Aorta (tissue), 5 donors: ENCODE data around the gene CRYGN. TPM values are rescaled to one million over a fixed set of nuclear protein-coding genes. Genes with fewer than 3 reads are reported as not detected.

ENCODE experiments used
- ATAC-seq: fragments of 200-7000 bp; cut with Tn5 transposase; one replicate; pipeline ENCODE4 v1.9.1; 2022; ENCODE audit warnings: moderate library complexity; ENCODE audit not compliant: low FRiP score
- DNase-seq, 2 donors: peaks; one replicate each; pipeline ENCODE4 v3.0.0-alpha.2; 2020
- H3K27ac ChIP-seq, 2 donors: one replicate each; pipeline ENCODE4 v1.5.1; 2013; ENCODE audit warnings: low read length in 2 of 2, mild to moderate bottlenecking in 2 of 2, moderate library complexity in 2 of 2, control low read depth in 1 of 2, inconsistent platforms in 1 of 2, low read depth in 1 of 2
- H3K27me3 ChIP-seq, 2 donors: one replicate each; pipeline ENCODE4 v1.6.1; 2013; ENCODE audit warnings: control low read depth in 1 of 2, low read length in 1 of 2, mild to moderate bottlenecking in 1 of 2, moderate library complexity in 1 of 2; ENCODE audit not compliant: insufficient read depth in 2 of 2, control insufficient read depth in 1 of 2
- H3K36me3 ChIP-seq, 2 donors: one replicate each; pipeline ENCODE4 v1.6.1; 2013; ENCODE audit warnings: control low read depth in 1 of 2, low read length in 1 of 2, mild to moderate bottlenecking in 1 of 2; ENCODE audit not compliant: insufficient read depth in 2 of 2, control insufficient read depth in 1 of 2
- H3K4me1 ChIP-seq, 2 donors: one replicate each; pipeline ENCODE4 v1.6.1; 2013; ENCODE audit warnings: low read length in 2 of 2, control low read depth in 1 of 2, mild to moderate bottlenecking in 1 of 2, moderate library complexity in 1 of 2; ENCODE audit not compliant: insufficient read depth in 2 of 2, control insufficient read depth in 1 of 2
- H3K4me3 ChIP-seq, 2 donors: one replicate each; pipeline ENCODE4 v1.5.1; 2013; ENCODE audit warnings: low read length in 2 of 2, control low read depth in 1 of 2, mild to moderate bottlenecking in 1 of 2
- H3K9me3 ChIP-seq: one replicate; pipeline ENCODE4 v1.6.1; 2013; ENCODE audit warnings: mild to moderate bottlenecking, low read length; ENCODE audit not compliant: control insufficient read depth
- WGBS, 2 donors: extraction: QIAGEN DNeasy Blood & Tissue Kit; methylation state at CpG; one replicate each; pipeline ENCODE4 v1.1.7; 2013; 5-methylcytosine and 5-hydroxymethylcytosine counted together
- intact Hi-C, 2 donors: fragments of 100-400 bp; cut with DNase I; formaldehyde crosslinking; loops; one replicate each; pipeline versions ENCODE4 v1.14.2 to v1.15.0; 2022
- long read RNA-seq, 2 donors: library from polyadenylated mRNA; unstranded; transcript quantifications; one replicate each; pipeline ENCODE4 v2.0.0, GENCODE V29; 2020 to 2021
- polyA plus RNA-seq, 2 donors: library from polyadenylated mRNA; stranded (reverse); fragments of 200-250 nt; gene quantifications; one replicate each; pipeline ENCODE4 v1.2.3, GENCODE V29; 2013
- total RNA-seq, 2 donors: library from RNA; stranded (reverse); fragmentation: NEBNext Ultra II Directional; extraction: Animal tissue kit (Norgen Biotek cat#: 25700); gene quantifications; one replicate each; pipeline ENCODE4 v1.2.1, GENCODE V29; 2021
- donor health status: healthy with polysubstance abuse.
- donor health status: Bipolar disorder and iron deficiency.
- donor health status: DM: no; HTN: no; CAD: no.
- donor health status: DM: no; HTN: no; CAD: no.
- donor health status: DM: yes; HTN: yes; CAD: no.

Gene CRYGN
- 1 to 10 TPM in 1 of 2 donors, under 1 TPM in 1; 0.84 to 1.7 TPM for total RNA-seq
- 1 to 10 TPM in 1 of 2 donors, under 1 TPM in 1; 0.56 to 1.4 TPM for polyA plus RNA-seq
- long read RNA-seq, donor 1, partial matches to known transcripts = 0 of 4 reads
- long read RNA-seq, donor 1, other reads (novel, unspliced or antisense) = 2 of 4 reads
- long read RNA-seq, donor 2 = 0 reads

- peak within 1 kb of the TSS in 1 of 2 donors; percentile 17 for H3K27ac ChIP-seq
- peak; percentile 47 to 78 for DNase-seq
- intact Hi-C loops = no loop called here
Measured at GRCh38 chr7:151439855-151440798, at the start of gene CRYGN. Gene CRYGN, minus strand, starts transcription at chr7:151440141. Its CDS starts 224 bp downstream, at chr7:151439917.

GRCh38 chr7:151489498-151489897 lies 49.6 kb upstream of the CRYGN start:
- Histone ChIP-seq H3K27me3 (no peaks in the 10 kb centered on the region), H3K36me3 (peaks cover 0 to 2% of the 10 kb centered on the region in 2 donors), H3K4me3 (no peak overlapping the region), H3K27ac (no peak overlapping the region), H3K4me1 (peaks cover 2 to 10% of the 10 kb centered on the region in 2 donors), H3K9me3 (no peaks in the 10 kb centered on the region)
- intact Hi-C loops = no loop called here
- DNase-seq = no peak
- 39 to 42% methylated on average over 2 of the region's 2 CpGs for WGBS, 2 donors
- no peak for ATAC-seq

More at GRCh38 chr7:151439855-151440798, at the start of gene CRYGN:
- WGBS, 2 donors = 22 to 30% methylated on average over 40 to 51 of the region's 51 CpGs
- no peak for ATAC-seq
- Histone ChIP-seq H3K4me3 (no peak within 1 kb of the TSS), H3K9me3 (no peaks in the 10 kb centered on the region), H3K27me3 (no peaks in the 10 kb centered on the region), H3K4me1 (no peaks in the 10 kb centered on the region), H3K36me3 (no peaks in the 10 kb centered on the region)

DNA sequence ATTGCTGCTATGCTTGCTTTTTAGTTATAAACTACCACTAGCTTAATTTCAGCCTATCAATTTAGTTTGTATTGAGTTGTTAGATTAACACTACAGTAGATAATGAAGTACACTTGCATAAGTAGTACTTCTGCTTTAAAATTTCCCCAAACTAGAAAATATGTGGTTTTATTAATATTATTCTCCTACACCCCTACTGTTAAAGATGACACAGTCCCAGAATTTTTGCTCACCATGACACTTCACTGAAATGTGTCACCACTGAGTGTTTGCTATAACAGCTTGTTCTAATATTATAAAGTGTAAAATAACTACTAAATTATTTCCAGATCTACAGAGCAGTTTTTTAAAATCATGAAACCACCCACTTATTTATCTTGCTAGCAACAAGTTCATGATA lies 48.2 kb upstream of the CRYGN start:
- ATAC-seq = no peak

DNA sequence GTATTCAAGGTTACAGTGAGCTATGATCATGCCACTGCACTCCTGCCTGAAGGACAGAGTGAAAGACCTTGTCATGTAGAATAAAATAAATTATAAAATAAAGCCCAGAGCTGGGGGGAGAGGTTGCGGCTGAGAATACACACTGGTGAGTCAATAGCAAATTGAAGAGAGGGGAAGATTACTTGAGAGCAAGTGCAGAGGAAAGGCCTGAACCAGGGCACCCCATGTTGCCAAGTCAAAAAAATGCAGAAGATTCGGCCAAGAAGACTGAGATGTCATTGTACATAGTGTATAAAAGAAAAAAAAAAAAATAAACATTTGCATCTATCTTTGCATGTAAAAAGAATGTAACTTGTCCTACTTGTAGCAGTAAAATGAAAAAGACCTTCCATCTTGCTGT lies 47.3 kb upstream of the CRYGN start:
- Histone ChIP-seq H3K4me1 (peaks cover 3 to 10% of the 10 kb centered on the region in 2 donors), H3K4me3 (no peak overlapping the region), H3K27ac (no peak overlapping the region), H3K9me3 (no peaks in the 10 kb centered on the region), H3K36me3 (peaks cover 0 to 2% of the 10 kb centered on the region in 2 donors), H3K27me3 (no peaks in the 10 kb centered on the region)
- ATAC-seq = no peak
- 51 to 57% methylated on average over 2 of the region's 2 CpGs for WGBS, 2 donors
- DNase-seq = no peak
- intact Hi-C loops = no loop called here

More for the DNA sequence above, 48.2 kb upstream of the CRYGN start:
- Histone ChIP-seq H3K4me3 (no peak overlapping the region), H3K4me1 (peaks cover 3 to 10% of the 10 kb centered on the region in 2 donors), H3K27me3 (no peaks in the 10 kb centered on the region), H3K9me3 (no peaks in the 10 kb centered on the region), H3K36me3 (peaks cover 0 to 2% of the 10 kb centered on the region in 2 donors), H3K27ac (no peak overlapping the region)
- intact Hi-C loops = no loop called here
- no peak for DNase-seq

DNA sequence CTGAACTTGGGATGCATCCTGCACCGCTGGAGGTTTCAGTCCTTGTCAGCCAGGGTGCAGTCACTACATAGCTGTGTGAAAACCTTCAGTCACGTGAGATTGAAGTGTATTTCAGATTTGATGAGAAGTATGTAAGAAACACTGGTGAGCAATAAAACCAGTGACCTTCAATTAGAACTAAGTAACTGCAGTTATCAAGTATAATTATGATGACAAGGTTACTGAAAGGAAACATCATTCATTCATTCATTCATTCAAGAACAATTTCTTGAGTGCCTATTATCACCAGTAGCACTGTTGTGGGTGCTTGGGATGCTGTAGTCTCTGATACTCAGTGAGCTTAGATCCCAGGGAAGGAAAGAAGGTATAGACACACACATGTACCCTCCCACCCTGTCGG lies 46.1 kb upstream of the CRYGN start:
- no peak for DNase-seq
- Histone ChIP-seq H3K27me3 (no peaks in the 10 kb centered on the region), H3K4me3 (no peak overlapping the region), H3K4me1 (peaks cover 3 to 10% of the 10 kb centered on the region in 2 donors), H3K9me3 (no peaks in the 10 kb centered on the region), H3K27ac (no peak overlapping the region), H3K36me3 (peaks cover 0 to 2% of the 10 kb centered on the region in 2 donors)
- ATAC-seq = no peak
- 90 to 91% methylated on average over 3 of the region's 3 CpGs for WGBS, 2 donors
- intact Hi-C loops = no loop called here

GRCh38 chr7:151484971-151485707 lies 45.2 kb upstream of the CRYGN start:
- no peaks in the 10 kb centered on the region for H3K9me3 ChIP-seq
- H3K27me3 ChIP-seq = no peaks in the 10 kb centered on the region
- WGBS, 2 donors = 26 to 27% methylated on average over 7 of the region's 7 CpGs
- peak overlapping the region in 1 of 2 donors; percentile 90 for H3K27ac ChIP-seq
- DNase-seq (peak in 1 of 2 donors; percentile 61), ATAC-seq (no peak)
- peaks cover 0 to 2% of the 10 kb centered on the region in 2 donors for H3K36me3 ChIP-seq
- no peak overlapping the region for H3K4me3 ChIP-seq
- H3K4me1 ChIP-seq = peaks cover 2 to 10% of the 10 kb centered on the region in 2 donors
- intact Hi-C loops = no loop called here

DNA sequence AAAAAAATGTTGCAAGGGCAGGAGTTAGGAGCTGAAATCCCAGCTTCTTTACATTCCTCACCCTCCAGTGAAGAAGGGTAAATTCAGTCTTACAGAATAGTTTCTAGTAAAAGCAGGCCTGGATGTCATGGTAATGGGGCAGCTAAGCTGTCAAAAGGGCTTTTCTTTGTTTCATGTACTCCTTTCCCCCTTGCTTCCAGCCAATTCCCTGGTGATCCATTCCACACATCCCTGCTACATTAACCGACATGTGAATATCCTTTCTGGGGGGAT lies 43.7 kb upstream of the CRYGN start:
- no peak overlapping the region for H3K27ac ChIP-seq
- no peaks in the 10 kb centered on the region for H3K27me3 ChIP-seq
- 80% methylated on average over 1 of the region's 1 CpG for WGBS, 2 donors
- peaks cover 0 to 2% of the 10 kb centered on the region in 2 donors for H3K36me3 ChIP-seq
- no peak overlapping the region for H3K4me3 ChIP-seq
- intact Hi-C loops = no loop called here
- ATAC-seq = no peak
- H3K4me1 ChIP-seq = peaks cover 2 to 10% of the 10 kb centered on the region in 2 donors
- no peaks in the 10 kb centered on the region for H3K9me3 ChIP-seq
- no peak for DNase-seq

- ATAC-seq (no peak), DNase-seq (no peak)
- 91 to 92% methylated on average over 8 of the region's 8 CpGs for WGBS, 2 donors
- Histone ChIP-seq H3K36me3 (peaks cover 0 to 2% of the 10 kb centered on the region in 2 donors), H3K27me3 (no peaks in the 10 kb centered on the region), H3K4me3 (no peak overlapping the region), H3K4me1 (peaks cover 2 to 10% of the 10 kb centered on the region in 2 donors), H3K27ac (no peak overlapping the region), H3K9me3 (no peaks in the 10 kb centered on the region)
- intact Hi-C loops = no loop called here
Measured at GRCh38 chr7:151482883-151483710, 43.2 kb upstream of the CRYGN start.
